HG03064 (cell line): ENCODE results near the gene TTC6.

Source experiments
- ATAC-seq: cut with Tn5 transposase; IDR thresholded peaks from one replicate; pipeline ENCODE4 v1.9.1; 2021; ENCODE audit warnings: low read depth; ENCODE audit not compliant: unreplicated experiment

TTC6 gene

DNA sequence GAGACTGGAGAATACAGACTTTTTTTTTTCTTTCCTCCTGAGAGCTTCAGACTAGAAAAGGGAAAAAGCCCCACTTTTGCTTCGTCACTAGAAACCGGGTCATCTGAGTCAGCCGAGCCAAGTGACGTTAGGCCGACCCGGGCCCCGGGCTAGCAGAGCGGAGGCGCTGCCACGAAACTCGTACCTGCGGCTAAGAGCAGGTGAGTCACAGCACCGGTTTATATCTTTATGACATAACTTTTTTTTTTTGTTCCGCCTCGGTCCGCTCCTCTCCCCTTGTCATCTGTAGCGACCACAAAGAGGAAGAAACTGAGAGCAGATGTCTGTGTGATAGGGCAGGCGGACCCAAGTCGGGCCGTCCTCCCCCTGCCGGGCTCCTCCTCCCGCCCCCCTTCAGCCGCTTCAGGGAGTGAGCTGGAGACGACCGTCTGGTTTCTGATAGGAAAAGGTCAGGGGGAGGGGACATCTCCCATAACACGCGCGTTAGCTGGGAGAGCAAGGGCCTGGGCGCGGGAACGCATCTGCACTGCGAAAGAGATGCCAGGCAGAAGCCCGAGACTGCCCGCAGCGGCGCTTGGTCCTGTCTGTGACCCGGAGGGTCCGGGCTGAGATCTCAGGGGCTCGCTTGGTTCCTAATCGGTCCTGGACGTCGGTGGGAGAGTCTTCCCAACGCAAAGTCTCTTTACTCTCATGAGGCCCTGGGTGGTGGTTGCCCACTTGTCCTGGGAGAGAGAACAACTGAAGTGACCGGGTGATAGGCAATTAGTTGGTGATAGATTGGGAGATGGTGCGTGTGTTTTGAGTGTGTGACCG is 586 bp downstream of the TTC6 start:
- no peak for ATAC-seq

DNA sequence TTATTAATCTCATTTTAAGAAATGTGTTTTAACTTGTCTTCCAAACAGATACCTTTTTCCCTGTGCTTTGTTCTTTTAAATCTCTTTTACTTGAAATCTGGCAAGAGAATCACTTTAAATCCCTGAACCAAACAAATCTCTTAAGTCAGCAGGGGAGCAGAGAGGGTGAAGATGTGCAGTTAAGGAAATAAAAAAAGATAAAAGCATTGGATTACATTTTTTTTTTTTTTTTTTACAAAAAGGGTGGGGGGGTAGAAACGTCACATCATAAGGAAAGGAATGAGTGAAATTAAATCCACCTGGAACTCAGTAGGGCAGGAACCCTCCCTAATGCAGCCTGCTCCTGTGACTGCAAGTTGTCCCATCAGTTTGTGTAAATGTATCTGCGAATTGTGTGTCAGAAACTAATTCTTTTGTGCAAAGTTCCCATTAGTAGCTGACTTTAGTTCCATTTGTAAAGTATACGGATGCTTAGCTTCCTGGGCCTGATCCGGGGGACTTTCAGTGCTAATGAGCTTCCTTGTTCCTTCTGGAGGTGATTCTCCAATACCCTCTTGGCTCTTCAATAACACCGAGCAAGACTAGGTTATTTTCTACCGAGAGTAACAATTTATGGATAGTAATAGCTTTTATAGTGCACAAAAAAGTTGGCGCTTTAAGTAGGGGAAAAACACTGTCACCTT is 1.5 kb downstream of the TTC6 start:
- no peak for ATAC-seq

DNA sequence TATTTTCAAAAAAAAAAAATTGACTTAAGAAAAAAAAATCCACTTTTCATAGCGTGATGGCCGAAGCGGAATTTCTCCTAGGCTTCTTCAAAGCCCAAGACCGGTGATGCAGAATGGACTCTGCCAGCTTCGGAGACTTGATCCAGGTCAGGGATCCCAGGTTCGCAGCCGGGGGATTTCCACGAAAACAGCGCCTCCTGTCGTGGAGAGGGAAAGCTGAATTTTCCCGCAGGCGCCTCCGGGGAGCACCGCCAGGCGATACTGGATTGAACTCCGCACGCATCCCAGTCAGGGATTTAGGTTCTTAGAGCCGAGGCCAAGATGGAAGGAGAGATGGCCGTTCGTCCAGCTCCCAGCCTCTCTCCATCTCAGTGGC is 2.1 kb downstream of the TTC6 start:
- ATAC-seq: no peak

DNA sequence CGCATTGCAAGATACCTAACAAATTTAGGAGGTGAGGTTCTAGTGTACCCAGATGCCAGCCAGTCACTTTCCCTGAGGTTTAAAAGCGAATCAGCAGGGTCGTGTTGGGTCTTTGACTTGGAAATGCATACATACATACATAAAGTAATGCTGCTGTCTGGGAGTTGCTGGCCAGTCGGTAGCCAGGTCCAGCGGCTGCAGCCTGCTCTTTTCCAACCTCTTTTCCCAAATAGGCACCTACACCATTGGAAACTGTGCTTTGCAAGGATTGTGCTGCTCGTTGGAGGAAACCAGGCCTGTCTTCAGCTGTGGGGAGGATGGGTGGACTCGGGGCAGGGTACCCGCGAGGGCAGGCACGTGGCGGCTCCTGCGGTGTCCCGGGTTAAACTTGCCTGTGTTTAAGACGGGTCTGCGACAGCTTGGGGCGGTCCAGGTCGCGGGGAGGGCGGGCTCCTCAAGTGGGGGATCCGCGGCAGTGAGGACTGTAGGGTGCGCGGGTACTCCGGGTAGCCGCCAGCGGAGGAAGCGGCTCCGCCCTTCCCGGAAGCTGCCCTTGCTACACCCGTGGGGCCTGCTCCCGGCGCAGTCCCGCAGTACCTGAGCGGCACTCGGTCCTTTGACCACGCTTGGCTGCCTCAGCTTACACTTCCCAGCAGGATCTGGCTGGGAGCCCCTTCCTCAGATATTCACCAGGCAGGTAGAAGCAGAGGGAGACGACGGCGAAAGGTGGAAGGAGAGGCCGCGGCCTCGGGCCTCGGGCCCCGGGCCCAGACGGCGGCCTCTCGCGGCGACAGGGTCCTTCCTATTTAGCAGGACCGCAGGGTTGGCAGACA is 2.7 kb downstream of the TTC6 start:
- no peak for ATAC-seq

DNA sequence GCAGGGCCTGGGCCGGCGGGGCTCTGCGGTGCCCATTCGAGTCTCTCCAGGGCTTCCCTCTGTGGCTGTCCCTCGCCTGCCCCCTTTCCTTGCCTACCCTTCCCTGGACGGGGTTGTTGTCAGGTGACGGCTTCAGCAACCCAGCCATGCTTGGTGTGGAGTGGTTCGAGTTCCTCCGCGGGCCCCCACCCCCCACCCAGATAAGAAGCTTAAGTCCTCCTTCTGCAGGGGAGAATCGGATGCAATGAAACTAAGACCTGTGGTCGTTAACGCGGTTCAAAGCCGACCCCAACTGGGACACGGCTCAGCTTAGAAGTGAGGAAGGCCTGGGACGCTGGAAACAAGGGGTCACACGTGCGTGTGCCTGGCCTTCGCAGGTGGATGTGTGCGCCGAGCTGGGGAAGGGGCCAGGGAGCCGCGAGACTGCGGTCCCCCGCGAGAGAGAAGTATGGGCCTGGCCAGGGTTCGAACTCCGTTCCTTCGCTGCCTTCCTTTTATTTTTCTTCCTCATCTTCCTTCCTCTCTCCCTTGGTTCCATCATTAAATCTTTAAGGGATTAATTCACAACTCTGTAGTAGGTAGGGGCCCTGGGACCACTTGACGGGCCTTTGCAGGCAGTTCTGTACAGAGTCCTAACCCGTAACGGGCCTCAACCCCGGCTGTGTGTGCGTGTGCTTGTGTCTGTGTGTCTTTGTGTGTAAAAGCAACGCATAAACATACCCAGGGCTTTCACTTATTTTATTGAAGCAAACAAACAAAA is 3.5 kb downstream of the TTC6 start:
- ATAC-seq: no peak

DNA sequence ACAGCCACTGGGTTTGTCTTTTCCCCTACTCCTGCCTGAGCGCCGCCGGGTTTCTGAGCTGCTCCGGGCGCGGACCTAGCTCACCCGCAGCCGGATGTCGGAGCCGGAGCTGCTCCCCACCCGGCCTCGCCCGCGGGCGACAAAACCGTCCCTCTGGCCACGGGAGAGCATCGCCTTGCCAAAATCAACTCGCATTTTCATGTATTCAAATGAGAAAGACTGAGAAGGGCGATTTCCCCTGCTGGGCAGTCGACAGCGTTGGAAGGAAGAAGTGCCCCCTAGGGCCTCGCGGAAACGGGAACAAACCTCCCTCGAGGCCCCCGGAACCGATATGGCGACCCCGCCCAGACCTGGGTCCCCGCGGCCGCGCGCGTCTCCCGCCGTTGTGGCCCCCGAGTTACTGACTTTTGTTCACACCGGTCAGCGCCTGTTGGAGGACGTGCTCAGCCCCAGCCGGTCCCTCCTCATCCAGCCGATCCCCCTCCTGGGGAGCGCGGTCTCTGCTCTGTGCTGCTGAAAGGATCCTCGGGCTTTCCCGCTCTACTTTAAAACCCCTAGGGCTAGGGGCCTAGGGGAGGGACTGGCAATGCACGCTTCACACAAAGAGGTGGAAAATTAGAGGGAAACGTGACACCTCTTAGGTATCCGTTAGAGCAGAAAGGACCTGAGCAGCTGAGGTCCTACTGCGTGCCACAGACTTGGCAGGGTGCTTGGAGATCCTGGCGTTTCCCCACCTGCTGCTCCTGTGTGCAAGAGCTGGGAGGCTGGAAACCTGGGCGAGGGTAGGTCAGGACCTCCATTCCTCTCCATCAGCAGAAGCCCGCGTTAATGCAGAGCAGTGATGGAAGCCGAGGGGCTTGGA is 4.3 kb downstream of the TTC6 start:
- ATAC-seq: no peak

DNA sequence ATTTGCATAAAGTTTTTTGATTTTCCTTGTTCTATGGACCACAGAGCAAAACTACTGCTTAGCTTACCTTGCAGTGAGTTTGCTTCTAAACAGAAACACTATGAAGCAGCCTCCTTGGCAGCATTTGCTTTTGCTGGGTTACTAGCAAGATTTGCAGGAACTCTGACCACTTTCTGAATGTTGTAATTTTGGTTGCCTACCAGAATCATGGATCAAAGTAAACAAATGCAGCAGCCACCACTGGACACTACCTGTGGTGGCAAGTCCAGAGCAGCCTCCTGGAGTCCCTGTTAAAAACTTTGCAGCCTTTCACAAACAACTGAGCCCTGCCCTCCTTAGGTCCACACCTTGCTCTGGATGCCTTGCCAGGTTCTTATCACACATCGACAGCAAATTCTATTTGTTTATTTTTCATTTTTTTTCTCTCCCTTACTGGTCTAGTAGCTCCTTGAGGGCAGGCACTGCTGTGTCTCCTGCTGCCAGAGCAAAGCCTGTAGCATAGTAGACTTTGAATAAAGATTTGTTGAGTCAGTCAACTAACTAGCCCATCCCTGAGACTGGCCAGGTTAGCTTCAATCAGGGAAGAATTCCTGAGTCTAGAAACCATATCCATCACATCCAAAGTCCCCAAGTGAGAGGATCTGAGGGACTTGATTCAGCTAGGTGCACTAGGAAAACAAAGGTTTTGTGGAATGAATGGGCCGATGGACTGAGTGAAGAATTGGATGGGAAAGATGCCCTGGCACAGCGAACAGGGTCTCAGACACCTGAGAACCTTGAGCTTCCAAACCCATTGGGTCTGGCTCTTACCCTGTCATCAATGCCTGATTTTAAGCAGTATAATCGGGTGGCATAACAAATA is 5.7 kb downstream of the TTC6 start:
- no peak for ATAC-seq

DNA sequence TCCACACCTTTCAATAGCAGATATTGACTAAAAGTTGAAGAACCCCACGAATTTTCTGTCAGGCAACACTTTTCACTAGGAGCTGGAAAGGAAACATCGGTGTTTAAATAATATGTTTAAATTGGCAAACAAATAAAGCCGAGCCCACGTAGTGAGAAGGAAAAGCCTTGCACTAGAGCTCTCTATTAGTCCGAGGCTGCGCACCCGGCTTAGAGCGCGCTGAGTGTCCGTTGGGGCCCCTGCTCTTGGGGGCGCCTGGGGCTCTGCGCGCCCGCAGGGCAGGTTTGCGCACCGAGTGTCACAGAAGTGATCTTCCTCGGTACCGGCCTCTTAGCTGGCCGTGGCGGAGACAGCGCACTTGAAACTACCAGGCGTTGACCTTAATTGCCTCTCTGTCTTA is 6.4 kb downstream of the TTC6 start:
- no peak for ATAC-seq

DNA sequence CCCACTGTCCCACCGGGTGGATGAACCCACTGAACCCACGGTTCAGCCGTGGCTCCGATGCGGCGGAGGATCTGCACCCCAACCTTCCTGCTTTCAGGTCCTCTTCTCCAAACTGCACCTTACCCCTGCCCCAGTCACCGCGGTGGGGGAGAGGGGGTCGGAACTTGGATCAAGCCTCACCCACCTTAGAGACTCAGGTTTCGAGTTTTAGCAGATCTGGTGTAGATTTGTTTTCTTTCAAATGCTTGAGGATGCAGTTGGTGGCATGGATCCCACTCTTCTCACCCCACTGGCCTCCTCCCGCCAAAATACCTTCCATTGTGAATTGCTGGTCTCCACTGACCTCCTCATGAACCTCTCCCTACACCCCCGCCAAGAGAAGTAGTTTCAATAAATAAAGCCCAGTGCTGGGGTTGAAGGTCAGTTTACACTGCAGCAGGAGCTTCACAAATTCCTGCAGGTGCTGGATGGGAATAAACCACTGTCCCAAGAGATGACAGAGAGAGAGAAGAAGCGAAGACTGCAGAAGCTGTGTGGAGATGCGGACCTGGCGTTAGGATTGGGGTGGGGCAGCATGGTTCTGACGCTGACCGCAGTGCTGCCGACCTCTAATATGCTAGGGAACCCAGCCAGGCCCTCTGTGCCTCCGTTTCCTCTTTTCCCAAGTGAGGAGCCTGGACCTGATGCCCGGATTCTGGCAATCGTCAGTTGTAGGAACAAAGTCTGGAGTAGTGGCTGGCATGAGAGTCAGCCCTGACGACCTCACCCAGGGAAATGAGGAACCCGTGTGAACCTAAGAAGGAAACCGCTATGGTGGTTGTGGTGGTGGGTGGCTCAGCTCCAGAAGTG is 7.4 kb downstream of the TTC6 start:
- no peak for ATAC-seq

DNA sequence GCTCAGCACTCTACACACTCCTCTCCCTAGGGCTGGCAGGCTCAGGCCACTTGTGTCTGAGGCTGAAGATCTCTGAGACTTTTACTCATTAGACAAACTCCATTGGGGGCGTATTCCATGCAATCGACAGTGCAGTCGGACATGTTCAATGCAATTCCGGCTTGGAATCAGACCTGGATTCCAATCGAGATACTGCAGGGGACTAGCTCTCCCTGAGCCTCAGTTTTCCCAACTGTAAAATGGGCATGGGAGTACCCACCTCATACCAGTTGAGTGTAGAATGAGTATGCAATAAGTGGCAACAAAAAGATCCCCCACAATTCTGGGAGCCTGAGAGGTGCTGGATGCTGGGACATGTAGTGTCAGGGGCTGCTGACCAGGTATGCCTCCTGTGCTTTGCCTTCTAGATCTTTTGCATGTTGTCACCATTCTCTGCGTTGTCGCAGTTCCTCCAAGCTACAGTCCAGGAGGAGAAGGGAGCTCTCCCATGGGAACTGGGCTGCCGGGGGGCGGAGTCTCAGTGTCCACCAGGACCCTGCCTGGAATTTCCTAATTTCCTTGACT is 8.3 kb downstream of the TTC6 start:
- ATAC-seq: no peak

DNA sequence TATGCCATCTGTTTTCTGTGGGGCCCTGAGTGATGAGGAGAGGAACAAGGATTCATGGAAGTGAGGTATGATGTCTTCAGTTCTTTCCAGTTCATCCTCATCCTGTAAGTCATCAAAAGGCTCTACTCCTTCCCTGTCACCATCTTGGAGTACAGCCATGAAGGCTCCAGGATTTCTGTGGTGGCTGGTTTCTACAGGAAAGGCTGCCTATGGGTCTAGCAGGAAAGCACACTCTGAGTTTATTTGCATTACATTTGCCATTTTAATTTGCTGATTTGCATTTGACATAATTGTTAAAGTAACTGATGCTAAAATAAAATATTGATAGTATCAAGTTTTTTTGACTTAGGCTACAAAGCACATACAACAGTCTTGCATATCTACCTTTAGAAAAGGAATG is 11.2 kb downstream of the TTC6 start:
- no peak for ATAC-seq

DNA sequence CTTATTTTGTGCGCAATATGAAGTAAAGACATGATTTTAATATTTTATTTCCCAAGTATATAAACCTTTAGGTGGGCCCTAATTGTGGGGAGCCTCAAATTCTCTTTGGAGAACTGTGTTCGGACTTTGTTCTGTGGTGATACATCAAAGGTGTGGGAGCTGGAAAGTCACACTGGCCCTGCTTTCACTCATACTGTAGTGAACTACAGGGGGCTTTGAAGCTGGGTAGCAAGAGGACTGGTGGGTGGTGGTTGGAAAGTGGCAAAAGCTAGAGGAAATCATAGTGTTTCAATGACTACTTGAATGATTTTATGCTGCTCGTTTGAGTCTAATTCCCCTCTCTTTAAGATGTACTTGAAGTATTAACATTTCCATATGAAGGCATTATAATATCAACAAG is 13.2 kb downstream of the TTC6 start:
- no peak for ATAC-seq

DNA sequence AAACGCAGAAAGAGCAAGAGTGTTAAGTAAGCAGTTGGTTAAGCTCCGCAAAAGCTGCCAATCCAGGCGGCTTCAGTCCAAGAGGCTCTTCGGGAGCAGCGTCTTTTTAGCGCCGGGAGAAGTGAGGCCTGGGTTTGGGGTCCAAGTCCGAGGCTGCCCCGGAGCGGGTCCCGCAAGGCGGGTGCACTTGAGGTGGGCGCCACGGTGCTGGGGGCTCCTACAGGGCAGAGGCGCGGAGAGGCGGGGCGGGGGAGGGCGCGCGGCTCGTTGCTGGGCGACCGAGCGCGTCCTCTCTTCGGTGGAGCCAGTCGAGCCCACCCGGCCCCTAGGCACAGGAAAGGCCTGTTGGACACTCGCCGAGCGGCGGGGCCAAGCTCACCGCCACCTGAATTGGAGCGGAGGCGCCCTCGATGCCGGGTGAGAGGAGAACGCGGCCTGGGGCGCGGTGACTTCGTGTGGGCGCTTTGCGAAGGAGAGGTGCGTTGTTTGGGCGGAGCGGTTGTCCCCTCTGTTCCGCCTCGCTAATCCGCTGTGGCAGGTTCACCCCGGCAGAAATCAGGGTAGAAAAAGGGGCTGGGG is 15.6 kb downstream of the TTC6 start:
- ATAC-seq: no peak

DNA sequence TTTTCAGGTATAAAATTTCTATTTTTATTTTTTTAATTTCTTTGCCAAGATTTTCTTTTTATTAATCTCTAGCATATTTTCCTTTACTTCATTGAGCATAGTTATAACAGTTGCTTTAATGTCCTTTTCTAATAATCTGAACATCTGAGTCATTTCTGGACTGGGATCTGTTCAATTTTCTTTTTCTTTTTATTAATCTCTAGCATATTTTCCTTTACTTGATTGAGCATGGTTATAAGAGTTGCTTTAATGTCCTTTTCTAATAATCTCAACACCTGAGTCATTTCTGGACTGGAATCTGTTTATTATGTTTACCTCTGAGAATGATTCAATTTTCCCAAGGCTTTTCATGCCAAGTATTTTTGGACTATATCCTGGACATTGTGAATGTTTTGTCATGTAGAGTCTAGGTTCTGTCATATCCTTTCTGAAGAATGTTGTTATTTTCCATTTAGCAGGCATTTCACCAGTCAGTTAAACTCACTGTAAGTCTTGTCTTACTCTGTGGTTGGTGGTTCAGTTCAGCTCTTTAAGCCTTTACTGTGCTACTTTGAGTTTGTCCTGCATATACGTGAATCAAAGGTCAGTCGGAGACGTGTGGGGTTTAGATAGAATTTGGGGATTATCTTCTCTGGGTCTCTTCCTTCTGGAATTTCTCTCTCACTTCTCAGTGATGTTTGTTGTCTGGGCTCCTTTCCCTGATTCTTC is 20.3 kb downstream of the TTC6 start:
- ATAC-seq: no peak

DNA sequence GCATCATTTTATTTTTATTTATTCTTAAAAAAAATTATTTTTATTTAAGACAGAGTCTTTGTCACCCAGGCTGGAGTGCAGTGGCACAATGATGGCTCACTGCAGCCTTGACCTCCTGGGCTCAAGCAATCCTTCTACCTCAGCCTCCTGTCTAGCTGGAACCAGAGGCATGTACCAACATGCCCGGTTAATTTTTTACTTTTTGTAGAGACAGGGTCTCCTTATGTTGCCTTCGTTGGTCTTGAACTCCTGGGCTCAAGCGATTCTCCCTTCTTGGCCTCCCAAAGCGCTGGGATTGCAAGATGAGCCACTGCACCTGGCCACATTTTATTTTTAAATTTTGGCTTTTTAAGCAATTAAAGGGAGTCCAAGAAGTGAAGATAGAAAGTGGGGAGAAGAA is 21.4 kb downstream of the TTC6 start:
- ATAC-seq: no peak

DNA sequence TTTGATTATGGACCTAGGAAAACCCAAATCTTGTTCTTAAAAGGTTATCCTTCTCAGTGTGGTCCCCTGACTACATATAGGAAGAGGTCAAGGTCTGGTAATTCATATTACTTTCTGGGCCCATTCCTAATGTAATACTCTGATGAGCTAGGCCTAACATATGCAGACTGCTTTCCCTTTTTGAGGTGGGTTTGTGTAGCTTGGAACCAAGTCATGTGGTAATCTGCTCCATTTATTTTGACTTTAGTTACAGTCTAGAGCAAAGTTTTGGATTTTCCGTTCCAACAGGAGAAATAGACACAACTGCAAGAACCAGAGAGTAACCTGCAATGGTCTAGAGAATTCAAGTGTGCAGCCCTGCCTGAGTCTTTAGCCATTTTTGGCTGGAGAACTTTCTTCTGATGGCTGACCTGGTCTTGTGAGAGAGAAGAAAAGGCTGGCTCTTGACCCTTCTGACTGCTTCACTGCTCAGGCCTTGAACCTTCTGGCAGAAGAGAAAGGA is 22.5 kb downstream of the TTC6 start:
- no peak for ATAC-seq
